Activated T-cell treated with anti-CD3 and anti-CD28 coated beads for 1 hour (primary cell): ENCODE measurements around the gene ITFG1.
"Not testable (repeated sequence)": the region's sequence is repeated elsewhere in the genome, so short reads cannot be mapped to it uniquely, and the experiment has no call there.

ENCODE experiments used
- DNase-seq: peaks from one replicate; pipeline ENCODE4 v3.0.0-alpha.2; 2020; ENCODE audit warnings: low read depth

ITFG1 gene

GRCh38 chr16:47413041-47413440 lies 47.8 kb downstream of the ITFG1 start:
- no peak for DNase-seq

- DNase-seq = no peak
Measured at GRCh38 chr16:47408491-47408890, 52.4 kb downstream of the ITFG1 start.

GRCh38 chr16:47395733-47396498 lies 64.9 kb downstream of the ITFG1 start:
- no peak for DNase-seq

GRCh38 chr16:47392081-47392480 lies 68.8 kb downstream of the ITFG1 start:
- no peak for DNase-seq

- DNase-seq = no peak
Measured at GRCh38 chr16:47388705-47389104, 72.2 kb downstream of the ITFG1 start.

- DNase-seq = no peak
Measured at GRCh38 chr16:47387026-47387734, 73.7 kb downstream of the ITFG1 start.

- DNase-seq = no peak
Measured at GRCh38 chr16:47386201-47386718, 74.6 kb downstream of the ITFG1 start.

GRCh38 chr16:47382362-47382761 lies 78.5 kb downstream of the ITFG1 start:
- no peak for DNase-seq

GRCh38 chr16:47377154-47377553 lies 83.7 kb downstream of the ITFG1 start:
- no peak for DNase-seq

GRCh38 chr16:47375423-47375822 lies 85.4 kb downstream of the ITFG1 start:
- DNase-seq = no peak

GRCh38 chr16:47374629-47375028 lies 86.2 kb downstream of the ITFG1 start:
- DNase-seq = no peak

GRCh38 chr16:47371271-47372014 lies 89.4 kb downstream of the ITFG1 start:
- DNase-seq = no peak

GRCh38 chr16:47370536-47370935 lies 90.3 kb downstream of the ITFG1 start:
- DNase-seq = no peak

- DNase-seq = no peak
Measured at GRCh38 chr16:47366228-47366627, 94.6 kb downstream of the ITFG1 start.

GRCh38 chr16:47363761-47364160 lies 97.1 kb downstream of the ITFG1 start:
- no peak for DNase-seq

GRCh38 chr16:47359478-47359877 lies 101.4 kb downstream of the ITFG1 start:
- no peak for DNase-seq

GRCh38 chr16:47358816-47359215 lies 102.0 kb downstream of the ITFG1 start:
- no peak for DNase-seq

- not testable (repeated sequence) for DNase-seq
Measured at GRCh38 chr16:47349029-47349428, 111.8 kb downstream of the ITFG1 start.

- DNase-seq = not testable (repeated sequence)
Measured at GRCh38 chr16:47347021-47347696, 113.7 kb downstream of the ITFG1 start.

- DNase-seq = no peak
Measured at GRCh38 chr16:47342055-47342454, 118.8 kb downstream of the ITFG1 start.

GRCh38 chr16:47330562-47330961 lies 130.3 kb downstream of the ITFG1 start:
- not testable (repeated sequence) for DNase-seq

GRCh38 chr16:47324309-47324708 lies 136.6 kb downstream of the ITFG1 start:
- DNase-seq = not testable (repeated sequence)
